Adrenal gland (tissue), 12 donors: ENCODE results near the gene KRT14. TPM values are rescaled to one million over a fixed set of nuclear protein-coding genes. Genes with fewer than 3 reads are reported as not detected.
"Not testable (repeated sequence)": the region's sequence is repeated elsewhere in the genome, so short reads cannot be mapped to it uniquely, and the experiment has no call there.

ENCODE experiments used
- DNase-seq, 7 donors: peaks; one replicate each; pipeline ENCODE4 v3.0.0-alpha.2; 2019 to 2020
- H3K27ac ChIP-seq, 5 donors: fragments of 200-600 bp; sonication (generic) in 4 of 5; 1 replicate in 3 of 5; 2 replicates in 2 of 5; pipeline versions ENCODE4 v1.5.1 to v1.8.0; 2016 to 2020; ENCODE audit warnings: mild to moderate bottlenecking in 1 of 5
- H3K27me3 ChIP-seq: fragments of 200-600 bp; 2 replicates; pipeline ENCODE4 v1.8.0; 2021
- H3K36me3 ChIP-seq, 2 donors: fragments of 200-600 bp; replicated peaks in 1 of 2; 1 replicate in 1 of 2; 2 replicates in 1 of 2; pipeline versions ENCODE4 v1.5.1 to v1.8.0; 2018 to 2022
- H3K4me1 ChIP-seq, 2 donors: fragments of 200-600 bp; replicated peaks in 1 of 2; 1 replicate in 1 of 2; 2 replicates in 1 of 2; pipeline versions ENCODE4 v1.5.1 to v1.8.0; 2018 to 2021
- H3K4me3 ChIP-seq, 4 donors: fragments of 200-600 bp; sonication (generic) in 3 of 4; one replicate each; pipeline ENCODE4 v1.5.1; 2016 to 2018
- H3K9me3 ChIP-seq, 3 donors: fragments of 200-600 bp; sonication (generic) in 1 of 3; replicated peaks in 1 of 3; 1 replicate in 2 of 3; 2 replicates in 1 of 3; pipeline versions ENCODE4 v1.5.1 to v1.8.0; 2016 to 2021
- CTCF ChIP-seq, 6 experiments: fragments of 450-650 bp in 4 of 6; fragments of 200-600 bp in 2 of 6; sonication (generic) in 1 of 6; IDR thresholded peaks; 1 replicate in 5 of 6; 2 replicates in 1 of 6; pipeline versions ENCODE4 v1.5.1 to v1.8.0; 2016 to 2021; ENCODE audit warnings: antibody characterized with exemption in 6 of 6, mild to moderate bottlenecking in 2 of 6, moderate library complexity in 1 of 6
- POLR2A ChIP-seq, 2 donors: fragments of 450-650 bp; IDR thresholded peaks; one replicate each; pipeline ENCODE4 v1.6.1; 2017; ENCODE audit warnings: antibody characterized with exemption in 2 of 2, mild to moderate bottlenecking in 2 of 2, moderate library complexity in 1 of 2
- WGBS, 4 donors: extraction: QIAGEN DNeasy Blood & Tissue Kit in 2 of 4; methylation state at CpG; one replicate each; pipeline versions ENCODE4 v1.1.5 to v1.1.7; 2013 to 2017; 5-methylcytosine and 5-hydroxymethylcytosine counted together
- intact Hi-C, 2 donors: fragments of 100-400 bp; cut with DNase I; formaldehyde crosslinking; loops; one replicate each; pipeline versions ENCODE4 v1.14.1 to v1.15.0; 2022 to 2023
- polyA plus RNA-seq, 3 donors: library from polyadenylated mRNA; stranded (reverse); fragments of 200-250 nt in 2 of 3; fragments of 350-450 nt in 1 of 3; fragmentation: Illumina TruSeq in 1 of 3; extraction: RNeasy Lipid Tissue Mini Kit (QIAGEN cat#74804) in 1 of 3; gene quantifications; one replicate each; pipeline ENCODE4 v1.2.3, GENCODE V29; 2013 to 2014
- total RNA-seq, 9 donors: library from RNA; depleted of rRNA in 4 of 9; stranded (reverse); fragments of >200 nt in 4 of 9; fragments of 120-200 nt in 1 of 9; fragmentation: NEBNext Ultra II Directional in 1 of 9; extraction: Animal tissue kit (Norgen Biotek cat#: 25700) in 1 of 9; gene quantifications; one replicate each; pipeline versions ENCODE4 v1.1.0 to v1.2.4, GENCODE V29; 2013 to 2023
- donor health status: healthy with polysubstance abuse.
- donor health status: Bipolar disorder and iron deficiency.
- donor health status: DM: yes; HTN: yes; CAD: no.
- donor health status: DM: no; HTN: no; CAD: no.
- donor health status: DM: no; HTN: no; CAD: no.
- donor health status: DM: yes; HTN: yes; CAD: no.

KRT14 gene
- total and polyA plus RNA-seq, 12 donors = 0.35 to 1.2 TPM; not detected in 10

GRCh38 chr17:41589301-41589700 is 2.6 kb upstream of the KRT14 start:
- intact Hi-C loops = no loop called here
- WGBS, 4 donors = 72 to 77% (median 75%) methylated on average over 3 of the region's 3 CpGs

GRCh38 chr17:41588126-41588810 is 1.6 kb upstream of the KRT14 start:
- Histone ChIP-seq H3K27ac (no peak overlapping the region), H3K36me3 (no peaks in the 10 kb centered on the region), H3K4me1 (no peaks in the 10 kb centered on the region), H3K4me3 (no peak overlapping the region), H3K27me3 (no peaks in the 10 kb centered on the region), H3K9me3 (no peaks in the 10 kb centered on the region)
- intact Hi-C loops = no loop called here
- TF ChIP-seq CTCF (IDR thresholded peaks at IDR 0.05) = no peak
- no peak for TF ChIP-seq POLR2A (IDR thresholded peaks at IDR 0.05)
- 36 to 84% (median 72%) methylated on average over 2 to 8 of the region's 8 CpGs for WGBS, 4 donors
- DNase-seq = no peak

More at GRCh38 chr17:41589301-41589700, 2.6 kb upstream of the KRT14 start:
- Histone ChIP-seq H3K4me3 (no peak overlapping the region), H3K36me3 (no peaks in the 10 kb centered on the region), H3K4me1 (no peaks in the 10 kb centered on the region), H3K9me3 (no peaks in the 10 kb centered on the region), H3K27ac (no peak overlapping the region), H3K27me3 (no peaks in the 10 kb centered on the region)
- no peak for DNase-seq
- TF ChIP-seq POLR2A (IDR thresholded peaks at IDR 0.05) = no peak

- no peak for TF ChIP-seq CTCF (IDR thresholded peaks at IDR 0.05)
- no peak for TF ChIP-seq POLR2A (IDR thresholded peaks at IDR 0.05)
These were observed 1.2 kb downstream of the KRT14 start for GRCh38 chr17:41585301-41586056.

GRCh38 chr17:41584331-41584927 is 2.3 kb downstream of the KRT14 start:
- H3K9me3 ChIP-seq, intact Hi-C loops, H3K27me3 ChIP-seq, H3K4me1 ChIP-seq, DNase-seq, H3K4me3 ChIP-seq, H3K36me3 ChIP-seq, H3K27ac ChIP-seq: not testable (repeated sequence)
- WGBS, 4 donors = 86 to 91% (median 88%) methylated on average over 7 to 8 of the region's 8 CpGs

More at GRCh38 chr17:41585301-41586056, 1.2 kb downstream of the KRT14 start:
- DNase-seq = no peak
- H3K27ac ChIP-seq = no peak overlapping the region
- no peak overlapping the region for H3K4me3 ChIP-seq
- intact Hi-C loops = no loop called here
- 68 to 86% (median 81%) methylated on average over 2 to 5 of the region's 5 CpGs for WGBS, 4 donors
- H3K4me1 ChIP-seq = no peaks in the 10 kb centered on the region
- H3K27me3 ChIP-seq = no peaks in the 10 kb centered on the region
- H3K36me3 ChIP-seq = no peaks in the 10 kb centered on the region
- no peaks in the 10 kb centered on the region for H3K9me3 ChIP-seq
